Stomach (tissue), 9 donors: ENCODE results near the gene RNASE11. TPM values are rescaled to one million over a fixed set of nuclear protein-coding genes. Genes with fewer than 3 reads are reported as not detected.

Experiments
- DNase-seq, 2 donors: peaks; one replicate each; pipeline versions ENCODE4 v3.0.0 to v3.0.0-alpha.2; 2013 to 2019
- H3K27ac ChIP-seq, 5 donors: fragments of 200-600 bp in 4 of 5; sonication (generic) in 4 of 5; one replicate each; pipeline ENCODE4 v1.5.1; 2013 to 2019; ENCODE audit warnings: mild to moderate bottlenecking in 1 of 5, moderate library complexity in 1 of 5
- H3K27me3 ChIP-seq, 3 donors: fragments of 200-600 bp; sonication (generic); one replicate each; pipeline ENCODE4 v1.5.1; 2017 to 2019; ENCODE audit warnings: mixed run types in 1 of 3
- H3K36me3 ChIP-seq, 4 donors: fragments of 200-600 bp; sonication (generic); 1 replicate in 3 of 4; 2 replicates in 1 of 4; pipeline ENCODE4 v1.5.1; 2016 to 2019
- H3K4me1 ChIP-seq, 4 donors: fragments of 200-600 bp; sonication (generic); one replicate each; pipeline ENCODE4 v1.5.1; 2016 to 2019
- H3K4me3 ChIP-seq, 4 donors: fragments of 200-600 bp; sonication (generic) in 3 of 4; one replicate each; pipeline ENCODE4 v1.5.1; 2016 to 2019; ENCODE audit warnings: mild to moderate bottlenecking in 1 of 4
- H3K9me3 ChIP-seq, 4 donors: fragments of 200-600 bp; sonication (generic); one replicate each; pipeline ENCODE4 v1.5.1; 2016 to 2019
- CTCF ChIP-seq, 7 experiments: fragments of 450-650 bp in 4 of 7; fragments of 200-600 bp in 3 of 7; sonication (generic) in 3 of 7; IDR thresholded peaks; one replicate each; pipeline ENCODE4 v1.5.1; 2016 to 2019; ENCODE audit warnings: antibody characterized with exemption in 7 of 7, control low read depth in 2 of 7, mild to moderate bottlenecking in 1 of 7
- EP300 ChIP-seq: sonication (generic); formaldehyde crosslinking; IDR thresholded peaks from one replicate; pipeline ENCODE4 v1.6.1; 2017; ENCODE audit warnings: antibody characterized with exemption
- POLR2A ChIP-seq, 4 donors: fragments of 450-650 bp; IDR thresholded peaks; one replicate each; pipeline ENCODE4 v1.6.1; 2016; ENCODE audit warnings: antibody characterized with exemption in 4 of 4, control low read depth in 2 of 4, mild to moderate bottlenecking in 1 of 4, moderate library complexity in 1 of 4
- POLR2AphosphoS5 ChIP-seq, 3 donors: sonication (generic); formaldehyde crosslinking; IDR thresholded peaks; one replicate each; pipeline ENCODE4 v1.6.1; 2016; ENCODE audit warnings: antibody characterized with exemption in 3 of 3
- WGBS, 5 donors: extraction: QIAGEN DNeasy Blood & Tissue Kit in 3 of 5; methylation state at CpG; one replicate each; pipeline versions ENCODE4 v1.1.5 to v1.1.7; 2013 to 2018; 5-methylcytosine and 5-hydroxymethylcytosine counted together
- intact Hi-C: fragments of 100-400 bp; cut with DNase I; formaldehyde crosslinking; loops from one replicate; pipeline ENCODE4 v1.15.1; 2023; ENCODE audit warnings: low total_unique reads
- polyA plus RNA-seq, 3 donors: library from polyadenylated mRNA; stranded (reverse); fragments of 200-250 nt; gene quantifications; one replicate each; pipeline ENCODE4 v1.2.3, GENCODE V29; 2013
- total RNA-seq, 5 donors: library from RNA; depleted of rRNA; stranded (reverse); fragments of >200 nt; gene quantifications; one replicate each; pipeline versions ENCODE4 v1.1.0 to v1.2.3, GENCODE V29; 2014 to 2016
- donor health status: healthy with polysubstance abuse.
- donor health status: Bipolar disorder and iron deficiency.
- donor health status: healthy.

RNASE11 gene
- total and polyA plus RNA-seq, 8 donors = not detected

DNA sequence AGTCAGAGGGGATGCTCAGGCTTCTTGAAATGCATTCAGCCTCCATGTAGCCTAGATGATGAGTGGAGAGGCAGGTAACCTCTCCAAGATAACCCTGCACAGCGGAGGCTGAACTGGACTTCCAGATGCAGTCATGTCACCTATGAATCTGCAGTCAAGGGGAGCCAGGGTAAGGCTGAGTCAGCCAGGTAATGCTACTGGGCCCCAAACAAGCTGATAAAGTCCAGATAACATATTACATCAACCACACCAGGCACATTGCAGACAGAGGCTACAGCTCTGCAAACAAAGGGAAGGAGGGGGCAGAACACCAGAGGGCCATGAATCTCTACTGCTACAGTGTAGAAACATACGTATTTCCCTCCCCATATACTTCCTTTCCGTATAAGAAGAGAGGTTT is 40.9 kb downstream of the RNASE11 start:
- Histone ChIP-seq H3K27me3 (no peaks in the 10 kb centered on the region), H3K27ac (no peak overlapping the region), H3K36me3 (no peaks in the 10 kb centered on the region), H3K4me3 (no peak overlapping the region), H3K4me1 (no peaks in the 10 kb centered on the region), H3K9me3 (no peaks in the 10 kb centered on the region)
- no peak for TF ChIP-seq POLR2AphosphoS5 (IDR thresholded peaks at IDR 0.05)
- TF ChIP-seq CTCF (IDR thresholded peaks at IDR 0.05) = no peak
- no peak for TF ChIP-seq POLR2A (IDR thresholded peaks at IDR 0.05)
- no peak for TF ChIP-seq EP300
- DNase-seq = peak in 1 of 2 donors; percentile 43
- WGBS, 5 donors = 33 to 43% (median 40%) methylated on average over 3 of the region's 3 CpGs
- intact Hi-C loops = no loop called here

DNA sequence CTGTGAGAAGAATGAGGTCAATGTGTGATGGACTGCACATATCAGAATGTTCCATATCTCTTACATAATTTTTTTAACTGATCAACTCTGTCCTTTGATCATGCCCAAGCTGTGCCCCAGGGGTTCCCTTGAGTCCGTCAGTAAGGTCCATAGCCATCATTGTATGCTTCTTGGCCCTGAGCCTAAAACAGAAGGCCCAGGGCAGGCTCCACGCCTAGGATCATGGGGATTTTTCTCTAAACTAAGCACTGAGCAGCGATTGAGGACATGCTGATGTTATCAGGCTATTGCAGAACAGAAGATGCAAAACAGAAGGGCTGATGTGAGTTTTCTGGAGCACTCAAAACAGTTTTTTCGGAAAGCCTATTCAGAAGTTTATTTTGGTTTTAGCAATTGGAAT is 47.9 kb downstream of the RNASE11 start:
- no peak for TF ChIP-seq CTCF (IDR thresholded peaks at IDR 0.05)
- TF ChIP-seq POLR2AphosphoS5 (IDR thresholded peaks at IDR 0.05) = no peak
- TF ChIP-seq POLR2A (IDR thresholded peaks at IDR 0.05) = no peak
- no peak for TF ChIP-seq EP300
- WGBS, 5 donors = 47 to 67% (median 52%) methylated on average over 4 of the region's 4 CpGs
- Histone ChIP-seq H3K9me3 (no peaks in the 10 kb centered on the region), H3K36me3 (no peaks in the 10 kb centered on the region), H3K27me3 (no peaks in the 10 kb centered on the region), H3K4me3 (no peak overlapping the region), H3K4me1 (no peaks in the 10 kb centered on the region), H3K27ac (no peak overlapping the region)
- no peak for DNase-seq
- intact Hi-C loops = loop anchor here (10.0 kb wide), 1 partner anchor 65 kb away; no protein-coding TSS in a partner anchor

Other genes starting within 250 kb of the RNASE11 start
- gene PARP2, start 244.4 kb downstream of the RNASE11 start, total RNA-seq = 10 to 100 TPM in 3 of 5 donors, 1 to 10 TPM in 2; 4.1 to 30.4 (median 17.7) TPM
- gene PARP2, start 244.4 kb downstream of the RNASE11 start, polyA plus RNA-seq = 10 to 100 TPM in 2 of 3 donors, 1 to 10 TPM in 1; 7.5 to 16.0 (median 11.2) TPM
- gene TEP1, start 174.5 kb downstream of the RNASE11 start, total RNA-seq = 100 to 1,000 TPM in 1 of 5 donors, 10 to 100 TPM in 4; 16.9 to 190 (median 34.1) TPM
- 10 to 100 TPM in 1 of 3 donors, 1 to 10 TPM in 2; 9.3 to 11.6 (median 9.8) TPM for gene TEP1, start 174.5 kb downstream of the RNASE11 start, polyA plus RNA-seq
- gene KLHL33, start 151.8 kb downstream of the RNASE11 start, total RNA-seq = 1 to 10 TPM in 1 of 5 donors, under 1 TPM in 2, not detected in 2; under 0.01 to 4.3 (median 0.37) TPM
- under 1 TPM in 2 of 3 donors, not detected in 1; 0.05 to 0.06 TPM for gene KLHL33, start 151.8 kb downstream of the RNASE11 start, polyA plus RNA-seq
- gene OSGEP, start 133.2 kb downstream of the RNASE11 start, total RNA-seq = 10 to 100 TPM; 29.9 to 71.8 (median 59.7) TPM
- 10 to 100 TPM; 24.7 to 58.5 (median 43.4) TPM for gene OSGEP, start 133.2 kb downstream of the RNASE11 start, polyA plus RNA-seq
- 100 to 1,000 TPM in 4 of 5 donors, 10 to 100 TPM in 1; 70.1 to 219 (median 149) TPM for gene APEX1, start 132.8 kb downstream of the RNASE11 start, total RNA-seq
- 100 to 1,000 TPM; 104 to 148 (median 118) TPM for gene APEX1, start 132.8 kb downstream of the RNASE11 start, polyA plus RNA-seq
- gene PIP4P1, start 126.6 kb downstream of the RNASE11 start, total RNA-seq = 10 to 100 TPM in 3 of 5 donors, 1 to 10 TPM in 2; 2.0 to 25.6 (median 20.4) TPM
- gene PIP4P1, start 126.6 kb downstream of the RNASE11 start, polyA plus RNA-seq = 10 to 100 TPM; 22.6 to 30.5 (median 28.4) TPM
- 10 to 100 TPM; 11.3 to 47.7 (median 46.0) TPM for gene PNP, start 118.6 kb downstream of the RNASE11 start, total RNA-seq
- 100 to 1,000 TPM in 1 of 3 donors, 10 to 100 TPM in 2; 36.5 to 125 (median 72.1) TPM for gene PNP, start 118.6 kb downstream of the RNASE11 start, polyA plus RNA-seq
- gene RNASE10, start 82.5 kb downstream of the RNASE11 start, total RNA-seq = not detected
- not detected for gene RNASE10, start 82.5 kb downstream of the RNASE11 start, polyA plus RNA-seq
- gene RNASE9, start 27.0 kb downstream of the RNASE11 start, total RNA-seq = not detected
- gene RNASE9, start 27.0 kb downstream of the RNASE11 start, polyA plus RNA-seq = not detected
- gene RNASE12, start 3.4 kb upstream of the RNASE11 start, total RNA-seq = not detected
- gene RNASE12, start 3.4 kb upstream of the RNASE11 start, polyA plus RNA-seq = not detected
- gene OR6S1, start 53.7 kb upstream of the RNASE11 start, total RNA-seq = not detected
- gene OR6S1, start 53.7 kb upstream of the RNASE11 start, polyA plus RNA-seq = not detected
- gene RNASE4, start 96.6 kb upstream of the RNASE11 start, total RNA-seq = 100 to 1,000 TPM in 3 of 5 donors, 10 to 100 TPM in 1, not detected in 1; 13.4 to 158 (median 117) TPM
- gene RNASE4, start 96.6 kb upstream of the RNASE11 start, polyA plus RNA-seq = 10 to 100 TPM; 27.6 to 58.0 (median 35.4) TPM
- 10 to 100 TPM in 3 of 5 donors, 1 to 10 TPM in 1, under 1 TPM in 1; 0.58 to 46.1 (median 37.4) TPM for gene ANG, start 100.8 kb upstream of the RNASE11 start, total RNA-seq
- gene ANG, start 100.8 kb upstream of the RNASE11 start, polyA plus RNA-seq = 10 to 100 TPM; 15.9 to 34.7 (median 28.0) TPM
- not detected for gene EDDM3A, start 157.9 kb upstream of the RNASE11 start, total RNA-seq
- gene EDDM3A, start 157.9 kb upstream of the RNASE11 start, polyA plus RNA-seq = under 1 TPM in 1 of 3 donors, not detected in 2; 0.38 TPM
- gene EDDM3B, start 180.4 kb upstream of the RNASE11 start, total RNA-seq = not detected
- gene EDDM3B, start 180.4 kb upstream of the RNASE11 start, polyA plus RNA-seq = not detected
- 10 to 100 TPM in 1 of 5 donors, 1 to 10 TPM in 2, not detected in 2; 2.9 to 13.3 (median 8.4) TPM for gene RNASE6, start 193.3 kb upstream of the RNASE11 start, total RNA-seq
- 1 to 10 TPM; 4.7 to 8.2 (median 5.0) TPM for gene RNASE6, start 193.3 kb upstream of the RNASE11 start, polyA plus RNA-seq
- gene RNASE1, start 214.8 kb upstream of the RNASE11 start, total RNA-seq = 100 to 1,000 TPM in 4 of 5 donors, 10 to 100 TPM in 1; 51.6 to 604 (median 237) TPM
- gene RNASE1, start 214.8 kb upstream of the RNASE11 start, polyA plus RNA-seq = 100 to 1,000 TPM; 129 to 404 (median 237) TPM